Measurements from ENCODE around the gene MRRF. TPM values are rescaled to one million over a fixed set of nuclear protein-coding genes. Genes with fewer than 3 reads are reported as not detected.

Gene MRRF
- total RNA-seq, 4 donors from 2014 or later: 23.5 to 44.7 (median 38.9) TPM

- intact Hi-C loops (cut with DNase I; ENCODE audit: low total_unique reads): no loop called here
- no peaks in the 10 kb centered on the region for H3K27me3 ChIP-seq
- peaks cover 0 to 6% of the 10 kb centered on the region in 2 donors for H3K4me1 ChIP-seq
- H3K9me3 ChIP-seq: no peaks in the 10 kb centered on the region
- no peak overlapping the region for H3K27ac ChIP-seq
- H3K4me3 ChIP-seq: no peak overlapping the region
- TF ChIP-seq POLR2A (IDR thresholded peaks at IDR 0.05) (no peak), CTCF (IDR thresholded peaks at IDR 0.05) (no peak)
- no peaks in the 10 kb centered on the region for H3K36me3 ChIP-seq
- DNase-seq: no peak
Measured at GRCh38 chr9:122366074-122366660, 101.5 kb downstream of the MRRF start.

GRCh38 chr9:122367065-122367464 lies 102.4 kb downstream of the MRRF start:
- intact Hi-C loops (cut with DNase I; ENCODE audit: low total_unique reads): no loop called here
- H3K4me3 ChIP-seq: no peak overlapping the region
- H3K27ac ChIP-seq: no peak overlapping the region
- peaks cover 0 to 8% of the 10 kb centered on the region in 2 donors for H3K4me1 ChIP-seq
- DNase-seq: no peak
- H3K36me3 ChIP-seq: no peaks in the 10 kb centered on the region
- H3K27me3 ChIP-seq: no peaks in the 10 kb centered on the region
- no peaks in the 10 kb centered on the region for H3K9me3 ChIP-seq
- TF ChIP-seq CTCF (IDR thresholded peaks at IDR 0.05): no peak
- TF ChIP-seq POLR2A (IDR thresholded peaks at IDR 0.05): no peak

DNA sequence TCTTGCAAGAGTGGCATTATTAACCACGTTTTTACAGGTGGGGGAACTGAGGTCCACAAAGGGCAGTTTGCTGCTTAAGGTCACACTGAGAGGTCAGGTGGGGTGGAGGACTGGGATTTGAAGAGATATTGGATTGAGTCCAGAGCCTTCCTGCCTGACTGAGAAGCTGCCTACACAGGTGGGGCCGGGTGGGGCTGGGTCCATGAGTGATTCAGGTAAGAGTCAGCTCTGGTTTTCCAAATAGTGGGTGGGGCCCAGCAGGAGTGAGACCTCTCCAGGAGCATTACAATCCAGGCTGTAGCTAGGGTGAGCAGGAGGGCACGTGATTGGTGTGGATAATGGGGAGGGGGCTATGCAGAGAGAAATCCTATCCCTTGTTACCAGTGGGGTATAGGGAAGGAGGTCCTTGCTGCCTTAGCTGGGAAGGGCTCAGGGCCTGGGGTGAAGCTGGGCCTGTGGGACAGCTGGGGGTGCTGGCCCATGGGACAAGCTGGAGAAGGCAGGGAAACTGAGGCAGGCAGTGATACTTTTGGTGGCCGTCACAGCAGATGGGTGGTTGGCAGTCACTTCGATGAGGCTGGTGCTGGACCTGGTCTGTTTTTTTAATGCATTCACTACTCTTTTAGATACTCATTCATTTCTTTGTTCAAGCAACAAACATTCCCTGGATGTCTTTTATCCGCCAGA lies 103.2 kb downstream of the MRRF start:
- no peaks in the 10 kb centered on the region for H3K36me3 ChIP-seq
- no peak overlapping the region for H3K4me3 ChIP-seq
- no peak overlapping the region for H3K27ac ChIP-seq
- TF ChIP-seq POLR2A (IDR thresholded peaks at IDR 0.05) (no peak), CTCF (IDR thresholded peaks at IDR 0.05) (no peak)
- H3K4me1 ChIP-seq: peaks cover 0 to 8% of the 10 kb centered on the region in 2 donors
- H3K9me3 ChIP-seq: no peaks in the 10 kb centered on the region
- DNase-seq: no peak
- intact Hi-C loops (cut with DNase I; ENCODE audit: low total_unique reads): no loop called here
- no peaks in the 10 kb centered on the region for H3K27me3 ChIP-seq

- Histone ChIP-seq H3K9me3 (no peaks in the 10 kb centered on the region), H3K27ac (no peak overlapping the region), H3K27me3 (no peaks in the 10 kb centered on the region), H3K4me3 (no peak overlapping the region), H3K36me3 (no peaks in the 10 kb centered on the region), H3K4me1 (peaks cover 0 to 8% of the 10 kb centered on the region in 2 donors)
- no peak for DNase-seq
- intact Hi-C loops (cut with DNase I; ENCODE audit: low total_unique reads): no loop called here
- TF ChIP-seq CTCF (IDR thresholded peaks at IDR 0.05) (no peak), POLR2A (IDR thresholded peaks at IDR 0.05) (no peak)
Measured at GRCh38 chr9:122368642-122369041, 104.0 kb downstream of the MRRF start.

DNA sequence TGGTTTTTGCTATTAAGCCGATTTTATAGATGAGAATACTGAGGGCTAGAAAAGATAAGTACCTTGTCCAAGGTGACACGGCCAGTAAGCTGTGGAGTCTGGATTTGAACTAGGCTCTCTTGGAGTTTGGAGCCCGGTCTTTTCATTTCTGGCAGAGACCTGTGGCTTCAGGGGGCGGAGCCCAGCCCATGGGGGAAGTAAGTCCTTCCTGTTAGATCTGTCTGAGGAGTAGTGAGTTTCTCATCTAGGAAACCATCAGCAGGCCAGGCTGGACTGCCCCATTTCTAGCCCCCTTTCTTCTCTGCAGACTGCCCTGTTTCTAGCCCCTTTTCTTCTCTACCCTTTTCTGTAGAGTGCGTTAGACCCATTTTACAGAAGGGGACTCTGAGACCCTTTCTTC lies 105.6 kb downstream of the MRRF start:
- no peak for DNase-seq
- TF ChIP-seq CTCF (IDR thresholded peaks at IDR 0.05) (no peak), POLR2A (IDR thresholded peaks at IDR 0.05) (no peak)
- Histone ChIP-seq H3K27ac (no peak overlapping the region), H3K4me3 (no peak overlapping the region), H3K4me1 (peaks cover 0 to 8% of the 10 kb centered on the region in 2 donors), H3K36me3 (no peaks in the 10 kb centered on the region), H3K9me3 (no peaks in the 10 kb centered on the region), H3K27me3 (no peaks in the 10 kb centered on the region)
- intact Hi-C loops (cut with DNase I; ENCODE audit: low total_unique reads): no loop called here

All from uterus (tissue), 4 donors.